ENCODE measurements around the gene OASL.

Gene OASL

DNA sequence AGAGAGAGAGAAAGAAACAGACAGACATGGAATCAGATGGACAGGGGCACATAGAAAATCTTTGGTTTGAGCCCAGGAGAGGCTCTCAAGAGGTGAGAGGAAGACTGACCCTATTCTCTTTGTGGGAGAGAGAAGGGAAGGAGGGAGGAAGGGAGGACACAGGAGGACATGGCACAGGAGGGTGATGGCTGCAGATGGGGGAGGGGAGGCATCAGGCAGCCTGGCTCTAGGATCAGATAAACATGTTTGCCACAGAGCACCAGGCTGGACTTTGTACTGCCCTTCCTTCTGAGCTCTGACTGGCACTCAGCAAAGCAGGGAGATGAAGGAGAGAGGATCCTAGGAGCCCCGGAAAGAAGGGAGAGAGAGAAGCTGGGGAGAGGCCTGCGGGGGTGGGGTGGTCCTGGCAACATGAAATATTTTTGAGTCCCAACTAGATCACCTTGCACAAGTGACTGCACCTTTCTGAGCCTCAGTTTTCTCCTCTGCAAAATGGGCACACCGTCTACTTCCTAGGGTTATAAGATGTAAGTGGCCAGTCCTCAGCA, 54.6 kb downstream of the OASL start:
- no peak for DNase-seq

DNA sequence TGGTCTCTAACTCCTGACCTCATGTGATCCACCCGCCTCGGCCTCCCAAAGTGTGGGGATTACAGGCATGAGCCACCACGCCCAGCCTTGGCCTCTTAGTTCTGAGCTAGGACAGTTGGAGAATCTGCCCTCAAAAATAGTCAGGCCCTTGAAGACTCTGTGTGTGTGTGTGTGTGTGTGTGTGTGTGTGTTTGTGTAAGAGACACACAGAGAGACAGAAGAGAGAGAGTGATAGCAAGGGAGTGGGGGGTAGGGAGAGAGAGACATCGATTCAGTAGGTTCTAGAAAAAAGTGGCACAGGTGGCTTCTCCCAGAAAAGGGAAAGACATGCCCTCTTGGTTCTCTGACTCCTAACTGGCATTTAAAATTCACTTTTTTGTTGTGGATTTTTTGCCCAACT, 55.3 kb downstream of the OASL start:
- no peak for DNase-seq

DNA sequence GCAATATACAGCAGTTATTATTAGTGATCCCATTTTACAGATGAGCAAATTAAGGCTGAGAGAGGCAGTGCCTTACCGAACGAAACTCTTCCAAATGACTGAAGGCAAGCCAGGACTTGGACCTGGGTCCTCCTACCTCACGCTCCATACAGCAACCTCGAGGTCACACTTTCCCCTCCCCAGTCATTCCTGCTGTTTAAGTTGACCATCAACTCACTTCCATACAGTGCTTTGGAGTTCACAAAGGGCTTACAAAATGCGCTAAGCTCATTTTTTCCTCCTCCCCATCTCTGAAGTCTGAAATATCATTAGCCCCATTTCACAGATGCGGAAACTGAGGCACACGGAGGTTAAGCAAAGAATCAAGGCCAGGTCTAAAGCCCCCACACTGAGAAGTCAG, 56.4 kb downstream of the OASL start:
- DNase-seq = no peak

DNA sequence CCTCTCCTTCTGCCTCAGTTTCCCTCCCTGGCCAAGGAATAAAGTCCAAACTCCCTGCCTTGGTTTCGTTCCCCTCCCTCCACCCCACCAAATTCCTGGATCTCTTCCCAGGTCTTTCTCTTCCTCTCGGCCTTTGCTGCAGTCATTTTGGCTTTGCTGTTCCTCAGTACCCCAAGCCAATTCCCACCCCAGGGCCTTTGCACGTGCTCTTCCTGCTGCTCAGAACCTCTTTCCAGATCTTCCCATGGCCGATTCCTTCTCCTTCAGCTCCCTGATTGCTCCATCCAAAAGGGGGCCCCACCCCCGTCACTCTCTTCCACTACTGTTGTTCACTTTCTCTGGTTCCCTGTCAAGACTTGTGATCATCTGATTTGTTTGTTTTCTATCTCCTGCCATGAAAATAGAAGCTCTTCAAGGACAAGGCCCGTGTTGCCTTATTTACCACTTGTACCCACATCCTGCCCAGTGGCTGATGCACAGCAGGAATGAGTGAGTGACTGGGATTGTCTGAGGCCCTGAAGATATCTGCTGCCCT, 57.6 kb downstream of the OASL start:
- DNase-seq = no peak

DNA sequence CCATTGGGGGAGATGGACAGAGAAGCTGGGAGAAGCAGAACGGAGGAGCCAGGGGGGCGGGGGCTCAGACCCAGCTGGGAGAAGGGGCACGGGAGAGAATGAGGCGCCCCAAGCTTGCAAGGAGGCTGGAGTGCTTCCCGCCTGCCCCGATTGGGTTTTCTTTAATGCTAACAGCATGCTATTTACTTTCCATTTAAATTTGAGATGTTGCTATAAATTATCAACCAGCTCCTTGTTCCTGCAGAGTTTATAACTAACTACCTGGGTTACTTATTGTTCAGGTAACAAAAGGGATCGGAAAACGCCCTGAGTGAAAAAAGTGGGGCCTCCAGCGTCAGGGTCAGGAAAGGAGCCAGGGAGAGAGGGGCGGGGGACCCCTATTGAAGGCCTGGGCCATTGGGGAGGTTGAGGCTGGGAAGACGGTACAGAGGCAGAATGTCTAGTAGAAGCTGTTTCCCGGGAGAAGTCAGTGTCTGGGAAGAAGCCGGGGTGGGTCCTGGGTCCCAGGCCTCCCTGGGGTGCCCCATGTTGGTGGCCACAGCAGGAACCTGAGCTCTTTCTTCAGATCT, 58.2 kb downstream of the OASL start:
- no peak for DNase-seq

DNA sequence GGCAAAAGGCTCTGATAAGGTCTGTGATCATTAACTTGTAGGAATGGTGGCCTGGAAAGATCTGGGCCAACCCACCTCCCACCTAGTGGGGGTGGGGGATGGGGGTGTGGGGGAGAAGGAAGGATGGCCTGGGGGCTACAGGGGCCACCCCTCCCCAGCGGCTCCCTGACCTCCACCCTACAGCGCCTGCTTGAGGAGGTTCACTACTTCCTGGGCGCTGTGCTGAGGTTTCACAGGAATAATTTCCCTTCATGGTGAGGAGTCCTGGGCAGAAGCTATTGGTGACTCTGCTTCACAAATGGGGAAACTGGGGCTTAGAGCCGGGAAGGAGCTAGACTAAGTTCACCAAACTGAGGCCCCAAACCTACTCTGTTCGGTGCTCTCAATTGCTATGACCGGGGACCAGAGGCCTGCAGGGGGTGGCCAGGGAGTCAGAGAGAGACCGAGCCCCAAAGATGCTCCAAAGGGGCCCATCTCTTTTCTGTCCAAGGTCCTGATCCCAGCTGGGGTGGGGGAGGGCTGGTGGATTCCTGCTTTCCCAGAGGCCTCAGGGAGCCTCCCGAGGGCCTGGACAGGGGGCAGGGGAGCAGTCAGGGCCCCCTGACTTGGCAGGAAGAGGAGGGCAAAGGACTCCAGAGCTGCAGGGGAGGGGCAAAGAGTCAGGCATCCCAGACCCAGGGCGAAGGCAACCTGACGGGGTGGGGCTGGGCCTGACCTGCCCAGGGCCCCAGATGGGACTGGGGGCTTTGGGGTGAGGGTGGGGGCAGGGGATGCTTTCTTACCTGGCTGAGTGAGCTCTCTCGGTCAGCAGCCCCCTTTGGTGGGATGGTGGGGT, 59.0 kb downstream of the OASL start:
- no peak for DNase-seq

DNA sequence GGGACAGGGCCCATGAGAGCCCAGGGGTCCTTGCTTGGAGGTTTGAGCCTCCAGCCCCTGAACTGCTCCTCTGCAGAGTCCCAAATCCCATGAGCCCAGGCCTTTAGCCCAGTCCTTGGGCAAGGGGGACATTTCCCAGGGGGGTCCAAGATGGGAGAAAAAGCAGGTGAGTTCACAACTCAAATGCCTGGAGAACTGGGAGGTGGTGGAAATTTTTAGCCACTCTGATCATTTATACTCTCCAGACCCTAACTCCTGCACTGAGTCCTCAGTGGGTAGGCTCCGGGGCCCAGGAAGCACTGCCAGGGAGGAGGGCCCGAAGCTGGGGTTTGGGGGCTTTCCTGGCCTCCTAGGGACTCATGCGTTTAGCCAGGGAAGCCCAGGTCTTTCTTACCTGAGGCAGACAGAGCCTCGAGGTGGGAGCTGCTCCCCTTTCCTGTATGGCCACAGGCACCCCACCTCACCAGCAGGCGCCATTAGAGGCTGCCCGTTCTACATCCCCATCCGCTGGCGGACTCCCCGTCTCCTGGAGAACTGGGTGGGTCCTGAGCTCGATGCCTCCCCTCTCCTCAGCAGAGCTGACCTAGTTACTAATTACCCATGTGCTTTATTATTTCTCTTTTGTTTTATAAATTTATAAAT, 59.7 kb downstream of the OASL start:
- no peak for DNase-seq

DNA sequence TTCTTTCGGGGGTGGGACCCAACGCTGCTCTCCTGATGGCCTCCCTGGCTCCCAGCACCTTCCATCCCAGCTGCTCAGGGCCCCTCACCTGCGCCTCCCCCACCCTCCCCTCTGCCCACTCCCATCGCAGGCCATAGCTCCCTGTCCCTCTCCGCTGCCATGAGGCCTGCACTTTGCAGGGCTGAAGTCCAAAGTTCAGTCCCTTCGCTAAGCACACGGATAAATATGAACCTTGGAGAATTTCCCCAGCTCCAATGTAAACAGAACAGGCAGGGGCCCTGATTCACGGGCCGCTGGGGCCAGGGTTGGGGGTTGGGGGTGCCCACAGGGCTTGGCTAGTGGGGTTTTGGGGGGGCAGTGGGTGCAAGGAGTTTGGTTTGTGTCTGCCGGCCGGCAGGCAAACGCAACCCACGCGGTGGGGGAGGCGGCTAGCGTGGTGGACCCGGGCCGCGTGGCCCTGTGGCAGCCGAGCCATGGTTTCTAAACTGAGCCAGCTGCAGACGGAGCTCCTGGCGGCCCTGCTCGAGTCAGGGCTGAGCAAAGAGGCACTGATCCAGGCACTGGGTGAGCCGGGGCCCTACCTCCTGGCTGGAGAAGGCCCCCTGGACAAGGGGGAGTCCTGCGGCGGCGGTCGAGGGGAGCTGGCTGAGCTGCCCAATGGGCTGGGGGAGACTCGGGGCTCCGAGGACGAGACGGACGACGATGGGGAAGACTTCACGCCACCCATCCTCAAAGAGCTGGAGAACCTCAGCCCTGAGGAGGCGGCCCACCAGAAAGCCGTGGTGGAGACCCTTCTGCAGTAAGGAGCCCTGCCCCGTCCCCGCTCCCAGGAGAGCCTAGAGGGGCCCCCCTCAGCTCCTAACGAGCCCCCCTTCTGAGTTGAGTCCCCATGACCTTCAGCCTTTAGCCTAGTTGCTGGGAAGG, 60.5 kb downstream of the OASL start, which contains the start of gene HNF1A:
TSS of gene HNF1A (plus strand) at position 248 of the 924 bp plus-strand sequence. CDS start at position 474, 226 bp downstream.
- DNase-seq = no peak

DNA sequence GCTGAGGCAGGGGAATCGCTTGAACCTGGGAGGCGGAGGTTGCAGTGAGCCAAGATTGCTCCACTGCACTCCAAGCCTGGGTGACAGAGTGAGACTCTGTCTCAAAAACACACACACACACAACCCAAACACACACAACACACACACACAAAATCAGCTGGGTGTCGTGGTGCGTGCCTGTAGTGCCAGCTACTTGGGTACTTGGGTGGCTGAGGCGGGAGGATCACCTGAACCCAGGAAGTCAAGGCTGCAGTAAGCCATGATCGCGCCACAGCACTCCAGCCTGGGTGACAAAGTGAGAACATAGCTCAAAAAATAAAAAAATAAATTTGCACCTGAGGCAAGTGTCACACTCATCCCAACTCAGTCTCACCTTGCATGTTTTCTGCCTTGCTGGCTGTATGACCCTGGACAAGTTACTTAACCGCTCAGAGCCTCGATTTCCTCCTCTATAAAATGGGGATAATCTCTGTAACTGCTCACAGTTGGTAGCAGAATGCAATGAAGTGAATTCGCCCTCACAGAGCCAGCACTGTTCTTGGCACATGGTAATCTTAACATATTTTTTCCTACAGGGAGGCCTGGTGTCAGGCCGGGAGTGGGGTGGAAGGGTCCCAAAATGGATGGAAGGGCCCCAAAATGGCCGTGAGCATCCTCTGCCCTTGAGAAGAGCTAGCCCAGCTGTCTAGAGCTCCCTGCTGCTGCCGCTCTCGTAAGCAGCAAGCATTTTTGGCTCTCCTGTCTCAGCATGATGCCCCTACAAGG, 61.3 kb downstream of the OASL start:
- DNase-seq = no peak

DNA sequence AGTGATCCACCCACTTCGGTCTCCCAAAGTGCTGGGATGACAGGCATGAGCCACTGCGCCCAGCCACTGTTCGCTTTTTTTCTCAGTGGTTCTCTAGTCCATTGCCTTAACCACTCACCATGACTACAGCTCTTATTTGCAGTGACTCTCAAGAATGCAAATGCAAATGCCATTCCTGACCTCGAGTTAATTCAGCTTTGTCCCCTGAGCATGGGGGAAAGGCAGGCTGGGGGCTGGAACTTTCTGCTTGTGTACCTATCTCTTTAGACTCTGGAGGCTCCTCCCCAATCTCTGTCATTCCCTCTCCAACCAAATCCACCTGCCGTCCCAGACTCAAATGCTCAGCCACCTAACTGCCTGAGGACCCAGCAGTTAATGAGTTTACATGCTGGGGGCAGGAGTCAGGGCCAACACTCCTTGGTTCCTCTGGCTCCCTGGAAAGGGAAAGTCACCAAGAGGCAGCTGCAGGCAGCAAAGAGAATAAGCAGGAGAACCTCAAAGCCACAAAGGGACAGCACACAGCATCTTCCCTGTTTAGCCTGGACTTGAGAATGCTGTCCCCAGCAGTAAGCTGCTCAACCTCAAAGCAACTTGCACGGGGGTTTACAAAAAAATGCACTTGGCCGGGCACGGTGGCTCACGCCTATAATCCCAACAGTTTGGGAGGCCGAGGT, 66.0 kb downstream of the OASL start:
- DNase-seq = no peak

DNA sequence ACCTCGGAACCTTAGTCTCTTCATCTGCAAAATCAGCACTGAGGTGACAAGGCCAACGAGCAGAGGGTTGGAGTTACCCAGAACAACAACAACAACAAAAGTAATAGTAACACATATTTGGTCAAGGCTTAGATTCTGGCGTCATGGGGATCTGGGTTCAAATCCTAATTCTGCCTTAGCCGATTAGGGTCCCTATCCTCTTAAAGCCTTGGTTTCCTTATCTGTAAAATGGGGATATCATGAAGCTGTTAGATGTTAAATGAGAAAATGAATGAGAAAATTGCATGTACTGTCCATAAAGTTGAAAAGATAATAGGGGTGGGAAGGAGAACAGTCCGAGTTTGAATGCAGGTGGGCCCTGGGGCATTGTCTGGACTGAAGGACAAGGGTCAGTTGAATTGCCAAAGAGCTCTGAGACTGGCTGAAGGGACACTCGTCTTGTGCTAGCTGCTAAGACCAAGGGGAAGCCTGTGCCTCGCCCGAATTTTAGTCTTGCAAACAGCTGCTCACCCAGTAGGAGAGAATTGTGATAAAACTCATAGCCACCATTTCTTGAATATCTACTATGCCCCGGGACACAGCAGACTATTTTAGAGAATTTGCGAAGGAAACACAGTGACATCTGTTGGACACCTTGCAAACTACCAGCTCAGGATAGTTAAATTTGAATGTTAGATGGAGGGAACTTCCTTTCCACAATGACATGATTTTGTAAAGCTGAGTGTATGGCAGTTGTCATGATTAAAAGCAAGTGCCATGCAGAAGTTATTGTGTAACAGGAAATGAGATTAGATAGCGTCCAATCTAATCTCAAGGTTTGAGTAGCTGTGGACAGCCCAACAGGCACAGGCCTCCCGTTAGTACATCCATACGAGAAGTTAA, 67.5 kb downstream of the OASL start:
- no peak for DNase-seq

DNA sequence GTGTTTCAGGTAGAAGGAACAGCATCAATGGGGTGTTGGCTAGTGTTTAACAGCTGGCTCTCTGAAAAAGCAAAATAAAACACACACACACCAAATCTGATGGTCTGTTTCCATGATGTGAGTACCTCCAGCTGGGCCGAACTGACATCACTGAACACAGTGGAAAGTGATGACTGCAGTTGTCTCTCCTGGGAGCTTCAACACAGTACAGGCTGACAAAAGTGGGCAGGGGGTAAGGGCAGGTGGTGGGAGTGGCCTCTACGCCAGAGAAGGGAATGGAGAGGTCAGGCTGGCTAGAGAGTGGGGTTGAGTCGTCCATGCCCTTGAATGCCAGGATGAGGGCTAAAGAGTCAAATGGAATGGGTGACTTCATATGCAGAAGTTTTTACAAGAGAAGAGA, 68.7 kb downstream of the OASL start:
- DNase-seq = no peak

All from femur (tissue), 1 donor.